ENCODE data around the gene RAB40AL.

Gene RAB40AL

GRCh38 chrX:102983205-102983604 lies 46.1 kb downstream of the RAB40AL start:
- DNase-seq: no peak

DNA sequence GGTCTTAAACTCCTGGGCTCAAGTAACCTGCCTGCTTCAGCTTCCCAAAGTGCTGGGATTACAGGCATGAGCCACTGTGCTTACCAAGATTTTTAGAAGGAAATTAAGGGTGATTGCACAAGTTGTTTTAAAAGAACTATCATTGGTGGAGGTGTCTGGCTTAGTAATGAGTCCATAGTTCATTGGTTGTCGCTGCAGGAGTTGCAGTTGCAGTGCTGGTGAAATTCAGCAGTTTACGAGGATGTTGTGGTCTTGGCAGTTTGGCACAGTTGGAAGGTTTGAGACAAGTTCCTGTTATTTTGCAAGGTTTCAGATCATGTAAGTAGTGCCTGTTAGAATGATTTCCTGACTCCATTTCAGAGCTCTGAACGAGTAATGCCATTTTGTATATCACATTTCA lies 48.1 kb downstream of the RAB40AL start:
- no peak for DNase-seq

All from cerebellar nuclear complex (tissue), 1 donor.